Stimulated activated CD8-positive, alpha-beta memory T cell treated with anti-CD3 and anti-CD28 coated beads, Interleukin-15, amount 100 ng/mL, for 48 hours (primary cell): ENCODE data around the gene NFIX.

Experiments used
- DNase-seq, 2 donors: peaks; one replicate each; pipeline ENCODE4 v3.0.0-alpha.2; 2020; ENCODE audit warnings: low read depth in 2 of 2

The NFIX gene

DNA sequence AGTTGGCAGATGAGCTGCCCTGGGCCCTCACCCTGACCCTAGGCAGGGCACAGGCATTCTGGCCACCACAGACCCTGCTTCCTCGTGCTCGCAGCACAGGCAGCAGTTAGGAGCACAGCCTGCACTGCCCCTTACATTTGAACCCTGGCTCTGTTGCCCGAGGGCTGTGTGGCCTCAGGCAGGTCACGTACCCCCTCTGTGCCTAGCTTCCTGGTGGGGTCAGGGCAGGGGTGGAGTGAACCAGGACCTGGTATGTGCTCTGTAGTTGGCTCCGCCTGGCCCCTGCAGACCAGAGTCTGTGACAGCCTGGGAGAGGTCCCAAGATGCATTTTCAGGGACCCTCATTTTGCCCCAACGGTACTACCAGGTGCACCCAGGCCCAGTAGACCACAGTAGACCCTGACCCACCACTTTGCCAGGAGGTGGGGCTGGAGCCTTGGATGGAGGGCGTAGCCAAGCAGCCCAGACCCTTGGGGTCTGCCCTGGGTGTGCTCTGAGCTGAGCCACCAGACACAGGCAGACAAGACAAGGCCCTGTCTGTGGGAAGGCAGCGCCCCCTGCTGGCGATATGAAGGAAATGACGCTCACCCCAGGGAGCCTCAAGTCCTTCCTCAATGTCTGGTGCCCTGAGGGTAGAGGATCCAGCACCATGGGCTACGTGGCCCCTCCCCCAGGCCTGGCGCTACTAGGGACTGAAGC lies 98.3 kb downstream of the NFIX start:
- peak; percentile 58 to 68 for DNase-seq

DNA sequence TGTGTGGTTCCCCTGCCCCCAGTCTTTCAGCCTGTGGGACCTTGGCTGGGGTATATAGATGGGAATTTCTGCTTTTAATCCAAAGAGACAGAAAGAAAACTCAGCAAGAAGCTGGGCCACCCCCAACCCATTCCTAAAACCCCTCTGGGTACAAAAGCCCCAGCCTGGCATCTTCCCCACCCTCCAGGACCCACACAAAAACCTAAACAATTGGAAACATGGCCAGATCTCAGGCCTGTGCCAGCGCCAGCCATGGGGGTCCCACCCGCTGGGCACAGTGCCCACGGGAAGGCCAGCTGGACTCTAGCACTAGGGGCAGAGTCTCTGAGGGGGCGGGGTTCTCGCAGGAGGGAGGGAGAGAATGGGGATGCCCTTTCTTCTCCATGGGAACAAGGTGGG lies 98.8 kb downstream of the NFIX start:
- no peak for DNase-seq

DNA sequence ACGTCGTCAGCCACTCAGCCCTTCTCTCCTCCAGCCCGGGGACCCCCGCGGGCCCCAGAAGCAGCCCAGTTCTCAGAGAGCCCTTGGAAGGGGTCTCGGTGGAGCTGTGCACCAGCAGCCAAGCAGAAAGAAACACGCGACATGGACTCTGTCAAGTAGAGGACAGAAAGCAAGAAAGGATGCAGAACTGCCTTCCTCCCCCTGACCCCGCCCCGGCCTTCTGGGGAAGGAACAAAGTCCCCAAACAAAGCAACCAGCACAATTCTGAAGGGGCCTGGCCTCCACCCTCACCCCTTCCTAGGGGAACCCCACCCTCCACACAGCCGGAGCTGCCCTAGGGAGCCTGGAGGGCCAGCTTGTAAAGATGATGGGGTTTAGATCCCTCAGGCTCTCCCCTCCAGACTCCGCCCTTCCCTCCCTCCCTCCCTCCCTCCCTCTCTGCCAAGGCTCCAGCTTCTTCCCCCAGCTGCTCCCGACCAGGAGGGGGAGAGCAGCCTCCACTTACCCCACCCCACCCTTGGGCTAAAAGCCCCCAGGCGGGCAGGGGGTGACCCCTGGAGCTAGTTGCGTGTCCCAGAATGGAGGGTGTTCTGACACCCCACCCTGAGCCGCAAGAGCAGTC lies 99.6 kb downstream of the NFIX start:
- no peak for DNase-seq

DNA sequence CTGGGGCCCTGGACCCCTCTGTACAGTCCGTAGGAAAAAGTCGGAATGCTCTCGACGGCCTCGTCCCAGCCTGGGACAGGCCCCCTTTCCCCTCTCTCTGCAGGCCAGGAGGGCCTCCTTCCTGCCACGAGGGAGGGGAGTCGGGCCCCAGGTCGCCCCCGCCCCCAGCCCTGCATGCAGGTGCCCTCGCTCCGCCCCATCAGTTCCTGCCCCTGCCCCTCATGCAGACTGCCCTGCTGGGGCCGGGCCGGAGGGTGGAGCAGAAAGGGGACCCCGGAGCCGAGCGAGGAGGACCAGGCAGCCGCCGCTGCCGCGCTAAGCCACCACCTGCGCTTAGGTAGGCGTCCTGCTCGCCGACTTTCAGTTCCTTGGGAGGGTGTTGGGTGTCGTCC lies 100.1 kb downstream of the NFIX start:
- no peak for DNase-seq

DNA sequence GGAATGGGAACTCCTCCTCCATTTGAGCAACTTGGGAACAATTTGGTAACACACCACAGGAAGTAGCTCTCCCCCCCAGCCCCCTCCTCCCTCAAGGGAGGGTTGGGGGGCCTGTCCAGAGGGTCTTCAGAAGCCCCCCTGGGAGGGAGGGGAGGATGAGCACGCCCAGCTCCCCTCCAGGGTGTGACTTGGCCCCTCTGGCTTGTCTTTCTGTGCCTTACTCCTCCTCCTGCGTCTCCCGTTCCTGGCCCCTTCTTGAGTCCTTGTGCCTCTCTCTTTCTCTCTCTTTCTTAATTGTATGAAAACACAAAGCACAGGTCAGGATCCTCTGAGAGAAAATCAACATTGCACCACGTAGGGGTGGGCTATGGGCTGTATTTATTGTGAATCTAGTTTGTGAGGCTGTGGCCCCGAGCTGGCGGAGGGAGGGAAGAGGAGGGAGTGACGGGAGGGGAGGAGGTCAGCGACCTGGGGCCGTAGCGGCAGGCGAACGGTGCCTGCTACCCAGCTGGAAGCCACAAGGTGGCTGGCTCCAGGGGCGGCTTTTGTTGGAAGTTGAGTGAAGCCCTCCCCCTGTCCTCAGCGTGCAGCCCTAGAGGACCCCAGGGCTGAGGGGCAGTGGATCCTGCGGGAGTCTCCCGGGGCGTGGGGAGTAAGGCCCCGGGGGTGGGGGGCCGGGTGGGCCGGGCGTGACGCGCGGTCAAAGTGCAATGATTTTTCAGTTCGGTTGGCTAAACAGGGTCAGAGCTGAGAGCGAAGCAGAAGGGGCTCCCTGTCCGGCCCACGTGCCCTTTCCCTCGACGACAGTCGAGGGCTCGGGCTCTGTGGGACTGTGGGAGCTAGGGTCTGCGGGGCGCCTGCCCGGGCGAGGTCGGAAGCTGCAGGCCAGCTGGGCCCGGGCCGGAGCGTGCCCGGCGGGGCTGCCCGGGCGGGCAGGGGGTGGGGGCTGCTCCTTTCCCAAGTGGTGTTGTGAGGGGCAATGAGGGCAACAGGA lies 101.0 kb downstream of the NFIX start:
- DNase-seq, result no peak

DNA sequence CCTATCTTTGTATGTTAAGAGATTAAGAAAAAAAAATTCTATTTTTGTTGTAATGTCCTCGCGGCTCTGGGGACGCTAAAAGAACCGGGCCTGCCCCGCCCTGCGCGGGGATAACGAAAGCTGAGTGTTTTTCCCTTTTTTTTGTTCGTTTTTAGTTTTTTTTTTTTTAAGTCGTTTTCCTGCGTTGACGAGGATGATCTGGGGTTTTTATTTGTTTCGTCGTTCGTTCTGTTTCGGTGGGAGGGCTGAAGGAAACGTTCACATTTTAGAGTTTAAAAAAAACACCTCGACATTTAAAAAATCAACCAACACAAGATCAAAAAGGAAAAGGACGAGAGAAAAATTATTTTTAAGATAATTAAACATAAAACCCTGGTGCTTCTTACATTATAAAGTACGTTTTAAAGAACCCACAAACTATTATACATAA lies 101.8 kb downstream of the NFIX start:
- no peak for DNase-seq

DNA sequence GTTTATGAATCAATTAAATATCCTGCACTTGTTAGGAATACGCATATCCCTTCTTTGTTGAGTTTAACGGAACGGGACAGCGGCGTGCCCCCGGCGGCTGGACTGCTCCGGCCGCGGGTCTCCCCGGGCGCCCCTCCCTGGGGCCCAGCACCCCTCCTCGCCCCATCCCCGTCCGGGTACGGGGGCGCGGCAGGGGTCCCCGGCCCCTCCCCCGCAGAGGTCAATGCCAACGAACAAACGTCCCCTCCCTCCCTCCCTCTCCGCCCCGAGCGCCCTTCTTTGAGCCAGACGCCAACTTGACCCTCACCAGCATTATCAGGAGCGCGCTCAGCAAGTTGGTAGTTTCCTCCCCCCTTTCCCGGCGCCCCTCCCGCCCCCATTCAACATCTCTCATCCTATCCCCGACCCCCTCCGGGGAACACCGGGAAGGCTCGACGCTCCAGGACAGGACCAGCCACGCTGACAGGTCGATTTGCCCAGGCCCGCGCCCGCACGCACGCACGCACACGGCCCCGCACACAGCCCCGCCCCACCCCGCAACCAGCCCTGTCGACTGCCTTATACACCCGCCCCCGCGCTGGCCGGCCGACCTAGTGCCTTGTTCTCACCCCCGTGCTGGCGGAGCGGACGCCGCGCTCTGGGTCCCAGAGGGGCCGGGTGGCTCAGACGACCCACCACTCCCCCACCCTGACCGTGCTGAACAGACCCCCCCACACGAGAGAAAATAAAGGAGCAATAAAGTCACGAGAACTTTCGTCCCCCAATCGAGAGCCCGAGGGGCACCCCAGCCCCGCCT lies 102.4 kb downstream of the NFIX start:
- no peak for DNase-seq

DNA sequence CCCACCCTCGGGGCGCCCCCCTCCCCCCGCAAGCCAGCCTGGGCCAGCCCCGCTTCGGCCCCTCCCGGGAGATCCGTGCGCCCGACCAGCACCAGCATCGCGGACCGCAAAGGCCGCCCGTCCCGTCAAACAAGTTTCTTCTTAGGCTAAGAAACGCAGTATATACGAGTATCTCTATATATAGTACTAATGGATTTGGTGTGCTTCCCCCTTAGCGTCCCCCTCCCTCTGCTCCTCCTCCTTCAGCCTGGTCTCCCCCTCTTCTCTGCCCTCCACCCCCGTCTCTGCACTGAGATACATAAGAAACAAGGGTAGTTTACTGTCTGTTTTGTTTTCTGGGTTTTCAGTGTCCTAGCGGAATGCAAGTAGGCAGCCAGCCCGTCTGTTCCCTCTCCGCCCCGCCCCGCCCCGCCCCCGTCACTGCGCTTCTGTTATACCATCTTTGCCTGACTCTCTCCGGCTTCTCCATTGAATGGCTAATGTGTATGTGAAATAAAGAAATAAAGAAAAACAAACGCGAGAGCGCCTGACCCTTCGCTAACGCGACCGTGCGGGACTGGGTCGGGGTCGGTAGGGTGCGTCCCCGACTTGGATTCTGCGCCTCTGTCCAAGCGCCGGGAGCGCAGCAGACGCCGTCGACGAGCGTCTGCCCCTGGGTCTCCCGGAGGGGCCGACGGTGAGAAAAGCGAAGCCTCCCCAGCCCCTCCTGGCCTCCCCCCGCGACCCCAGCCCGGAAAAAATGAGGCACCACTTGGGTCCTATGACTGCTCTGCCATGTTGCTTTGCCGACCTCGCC lies 103.2 kb downstream of the NFIX start:
- DNase-seq, result no peak

DNA sequence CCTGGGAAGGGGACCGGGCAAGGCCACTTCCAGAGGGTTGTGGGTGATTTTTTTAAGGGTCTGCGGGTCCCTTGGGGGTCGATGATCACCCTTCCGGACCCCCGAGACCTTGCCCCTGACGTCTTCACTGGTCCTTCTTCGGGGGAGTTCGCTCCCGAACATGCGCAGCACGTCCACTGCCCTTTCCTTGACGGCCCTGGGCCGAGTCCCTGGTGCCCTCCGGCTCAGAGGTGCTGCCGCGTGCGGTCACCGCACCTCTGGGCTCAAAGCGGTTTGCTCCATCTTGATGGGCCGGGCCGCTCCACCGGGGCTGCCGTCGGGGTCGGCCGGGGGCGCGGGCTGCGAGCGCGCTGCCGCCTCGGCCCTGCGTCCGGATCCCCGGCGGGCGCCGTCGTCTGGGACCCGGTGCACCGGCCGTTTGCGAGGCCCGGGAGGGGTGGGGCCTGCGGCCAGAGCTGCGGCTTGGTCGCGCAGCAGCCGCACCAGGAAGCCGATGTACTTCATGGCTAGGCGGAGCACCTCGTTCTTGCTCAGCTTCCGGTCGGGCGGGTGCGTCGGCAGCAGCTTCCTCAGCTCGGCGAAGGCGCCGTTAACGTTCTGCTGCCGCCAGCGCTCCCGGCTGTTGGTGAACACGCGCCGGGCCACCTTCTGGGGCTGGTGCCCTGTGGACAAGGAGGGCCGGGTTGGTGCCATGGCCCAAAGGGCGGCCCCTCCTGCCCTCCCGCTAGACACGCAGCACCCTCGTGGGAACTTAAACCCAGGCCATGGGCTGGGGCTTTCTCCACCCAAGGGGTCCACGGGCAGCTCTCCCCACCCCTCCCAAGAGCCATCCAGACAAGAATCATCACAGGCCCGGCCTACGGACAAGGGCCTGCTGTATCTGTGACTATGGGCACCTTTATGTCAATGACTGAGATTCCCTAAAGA lies 104.1 kb downstream of the NFIX start:
- peak in 1 of 2 donors; percentile 75 for DNase-seq

DNA sequence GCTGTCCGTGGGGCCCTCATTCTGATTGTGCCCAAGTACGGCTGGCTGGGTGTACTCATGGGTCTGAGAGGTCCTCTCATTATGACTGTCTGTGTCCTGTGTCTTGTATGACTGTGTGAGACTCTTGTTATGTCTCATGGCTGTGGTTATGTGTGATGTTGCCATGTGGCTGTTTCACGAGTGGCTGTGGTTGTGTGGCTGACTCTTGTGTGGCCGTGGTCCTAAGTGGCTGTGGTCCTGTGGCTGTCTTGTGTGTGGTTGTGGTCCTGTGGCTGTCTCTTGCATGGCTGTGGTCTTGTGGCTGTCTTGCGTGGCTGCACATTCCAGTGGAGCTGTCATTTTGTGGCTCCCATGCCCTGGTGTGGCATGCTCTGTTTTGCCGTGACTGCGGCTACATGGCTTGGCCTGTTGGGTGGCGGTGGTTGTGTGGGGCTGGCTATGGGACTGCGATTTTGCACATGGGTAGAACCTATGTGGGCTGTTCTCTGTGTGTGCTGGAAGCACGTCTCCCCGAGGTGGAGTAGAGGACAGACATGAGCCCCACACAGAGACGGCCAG lies 104.8 kb downstream of the NFIX start:
- DNase-seq, result peak in 1 of 2 donors; percentile 56

DNA sequence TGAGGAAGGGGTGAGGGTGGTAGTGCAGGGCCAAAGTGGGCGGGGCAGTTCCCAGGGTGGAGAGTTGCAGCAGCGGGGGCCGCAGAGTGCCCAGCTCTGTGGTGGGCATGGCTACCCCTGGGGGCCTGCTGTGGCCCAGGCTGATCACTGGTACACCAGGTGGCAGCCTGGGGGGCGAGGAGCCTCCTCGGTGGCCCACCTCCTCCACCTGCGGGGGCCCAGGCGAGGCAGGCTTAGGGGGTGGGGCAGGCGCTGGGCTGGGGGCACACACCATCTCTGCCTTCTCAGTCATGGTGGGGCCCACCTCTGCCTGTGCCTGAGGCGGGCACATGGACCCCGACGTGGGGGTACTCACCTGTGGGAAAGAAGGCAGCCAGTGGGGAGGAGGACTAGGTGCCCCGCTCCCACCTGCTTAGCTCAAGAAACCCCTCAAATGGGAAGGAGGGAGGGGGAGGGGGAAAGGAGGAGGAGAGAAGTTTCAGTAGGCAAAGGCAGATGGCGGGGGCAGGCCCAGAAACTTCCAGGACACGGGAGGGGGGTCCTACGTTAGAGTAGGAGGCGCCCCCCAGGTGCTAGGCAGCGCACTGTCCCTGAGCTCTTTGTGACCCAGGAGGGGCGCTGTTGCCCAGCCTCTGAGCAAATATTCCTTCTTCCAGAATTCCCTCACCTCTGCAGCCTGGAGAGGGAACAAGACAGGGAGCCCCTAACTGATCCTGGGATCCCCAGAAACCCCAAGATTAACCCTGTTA lies 105.7 kb downstream of the NFIX start:
- DNase-seq, result no peak

DNA sequence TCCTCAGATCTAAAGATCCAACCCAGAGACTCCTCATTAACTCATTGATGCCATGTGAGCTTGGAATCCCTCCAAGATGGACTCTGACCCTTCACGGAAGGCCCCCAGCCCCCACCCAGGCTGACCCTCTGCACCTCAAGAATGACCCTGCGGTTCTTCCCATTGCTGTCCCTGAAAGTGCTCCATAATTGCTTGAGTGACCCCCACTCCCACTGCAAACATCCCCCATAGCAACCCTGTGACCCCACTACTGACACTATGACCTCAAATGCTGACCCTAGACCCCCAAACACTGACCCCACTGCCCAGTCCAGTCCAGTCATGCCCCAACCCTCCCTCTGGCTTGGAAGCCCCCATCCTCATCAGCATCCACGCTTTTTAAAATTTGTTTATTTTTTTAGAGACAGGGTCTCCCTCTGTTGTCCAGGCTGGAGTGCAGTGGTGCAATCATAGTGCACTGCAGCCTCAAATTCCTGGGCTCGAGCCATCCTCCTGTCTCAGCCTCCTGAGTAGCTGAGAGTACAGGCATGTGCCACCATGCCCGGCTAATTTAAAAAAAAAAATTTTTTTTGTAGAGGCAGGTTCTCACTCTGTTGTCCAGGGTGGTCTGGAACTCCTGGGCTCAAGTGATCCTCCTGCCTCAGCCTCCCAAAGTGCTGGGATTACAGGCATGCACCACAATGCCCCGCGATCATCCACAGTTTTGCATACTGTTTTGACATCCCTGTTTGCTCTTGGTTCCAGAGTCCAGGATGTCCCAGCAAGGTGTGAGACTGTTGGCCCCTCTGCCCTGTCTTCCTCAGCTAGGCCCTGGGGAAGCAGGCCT lies 106.5 kb downstream of the NFIX start:
- no peak for DNase-seq

DNA sequence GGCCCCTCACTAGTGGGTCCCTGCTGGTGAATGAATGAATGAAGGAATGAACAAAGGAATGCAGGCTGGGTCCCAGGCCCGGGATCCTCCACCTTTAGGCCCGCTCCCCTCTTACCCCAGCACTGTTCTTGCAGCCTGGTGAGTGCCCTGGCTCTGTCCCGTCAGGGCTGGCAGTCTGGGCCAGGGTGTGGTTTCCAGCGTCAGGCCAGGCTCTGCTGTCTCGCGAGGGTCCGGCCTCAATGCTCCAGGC lies 107.1 kb downstream of the NFIX start:
- DNase-seq, result no peak

DNA sequence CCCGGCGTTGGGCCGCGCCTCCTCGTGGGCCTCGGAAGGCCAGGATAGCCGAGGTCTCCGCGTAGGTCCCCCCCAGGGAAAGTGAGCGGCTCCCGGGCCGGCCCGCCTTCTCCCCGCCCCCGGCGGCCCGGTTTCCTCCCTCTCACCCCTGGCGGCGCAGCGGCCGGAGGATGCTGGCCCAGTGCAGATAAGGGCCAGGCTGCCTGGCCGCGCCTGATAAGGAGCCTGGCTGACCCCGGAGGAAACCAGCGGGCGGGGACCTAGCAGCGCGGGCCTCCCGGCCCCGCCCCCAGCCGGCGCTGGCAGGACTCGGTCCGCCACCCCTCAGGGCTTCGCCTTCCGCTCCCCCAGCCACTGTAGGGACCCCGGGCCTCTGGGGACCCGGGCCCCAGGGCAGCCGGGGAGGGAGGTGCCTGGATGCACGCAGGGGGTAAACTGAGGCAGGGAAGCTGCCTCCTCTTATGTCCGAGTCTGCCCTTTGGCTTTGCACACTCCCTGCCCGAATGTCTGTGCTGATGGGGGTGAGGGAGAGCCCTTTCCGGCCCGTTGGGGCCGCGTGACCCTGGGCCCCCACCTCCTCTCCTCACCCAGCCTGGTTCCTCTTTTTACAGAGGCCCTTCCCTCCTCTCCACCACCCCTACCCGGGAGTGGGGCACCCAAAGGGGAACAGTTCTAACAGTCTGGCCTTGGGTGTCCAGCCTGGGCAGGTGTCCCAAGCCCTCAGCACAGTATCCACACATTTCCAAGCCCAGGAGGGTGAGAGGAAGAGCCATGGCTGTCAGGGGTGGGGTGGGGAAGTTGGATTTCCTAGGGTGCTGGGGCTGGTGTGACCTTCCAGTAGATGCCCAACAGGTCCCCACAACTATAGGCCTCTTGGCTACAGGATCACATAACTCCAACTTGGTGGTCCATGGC lies 107.6 kb downstream of the NFIX start, which contains the start of gene LYL1:
TSS of gene LYL1 (minus strand) at position 193 of the 915 bp plus-strand sequence. CDS start 1,687 bp downstream, outside the sequence.
- no peak for DNase-seq

DNA sequence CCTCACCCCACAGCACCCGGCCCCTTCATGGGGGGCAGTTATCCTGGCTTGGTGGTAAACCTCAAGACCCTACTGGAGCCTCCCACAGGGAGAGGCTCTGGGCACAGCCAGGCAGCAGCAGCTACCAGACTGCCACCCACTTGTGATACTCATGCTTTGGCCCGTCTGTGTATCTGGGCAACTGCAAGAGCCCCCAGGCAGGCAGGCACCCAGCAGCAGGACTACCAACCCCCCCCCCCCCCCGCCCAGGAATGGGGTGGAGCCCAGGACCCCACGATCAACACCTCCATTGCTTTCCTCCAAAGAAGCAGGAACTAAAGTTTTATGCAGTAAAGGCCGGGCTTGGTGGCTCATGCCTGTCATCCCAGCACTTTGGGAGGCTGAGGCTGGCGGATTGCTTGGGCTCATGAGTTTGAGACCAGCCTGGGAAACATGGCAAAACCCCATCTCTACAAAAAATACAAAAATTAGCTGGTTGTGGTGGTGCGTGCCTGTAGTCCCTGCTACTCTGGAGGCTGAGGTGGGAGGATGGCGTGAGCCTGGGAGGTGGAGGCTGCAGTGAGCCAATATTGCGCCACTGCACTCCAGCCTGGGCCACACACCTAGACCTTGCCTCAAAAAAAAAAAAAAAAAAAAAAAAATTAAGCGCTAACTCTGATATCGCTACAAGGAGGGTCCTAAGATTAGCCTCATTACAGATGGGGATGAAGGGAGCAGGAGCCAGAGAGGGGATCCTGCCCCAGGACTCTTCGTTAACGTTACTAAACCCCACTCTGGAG lies 108.5 kb downstream of the NFIX start:
- DNase-seq, result no peak

DNA sequence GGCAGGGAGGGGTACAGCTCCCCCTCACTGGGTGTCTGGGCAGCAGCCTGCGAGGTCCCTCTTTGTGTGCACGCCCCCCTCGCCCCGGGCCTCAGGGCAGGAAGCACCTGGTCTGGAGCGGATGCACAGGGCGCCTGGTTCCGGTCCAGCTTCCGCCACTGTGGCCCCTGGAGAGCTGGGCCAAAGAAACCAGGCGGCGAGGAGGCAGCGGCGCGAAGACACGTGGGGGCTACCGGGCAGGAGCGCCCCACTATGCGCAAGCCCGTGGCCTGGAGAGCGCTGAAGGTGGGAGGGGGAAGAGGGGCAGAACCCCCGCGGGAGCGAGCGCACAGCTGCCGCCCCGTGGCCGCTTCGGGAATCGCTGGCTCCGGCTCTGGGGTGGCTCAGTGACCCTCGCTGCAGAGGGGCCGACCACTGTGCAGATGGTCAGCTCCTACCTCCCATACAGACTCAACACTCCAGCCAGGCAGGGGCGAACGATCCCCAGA lies 109.1 kb downstream of the NFIX start:
- peak in 1 of 2 donors; percentile 51 for DNase-seq
